OCI-LY1 (cell line): ENCODE data around the gene KIAA0319L.

ENCODE experiments used
- EZH2 ChIP-seq: fragments of 200-600 bp; sonication (generic), shearing (Covaris generic); IDR thresholded peaks from 2 replicates; pipeline ENCODE4 v1.8.0; 2017; ENCODE audit warnings: borderline replicate concordance, mixed run types, mild to moderate bottlenecking, antibody characterized with exemption, low read length, moderate library complexity, mixed read lengths
- TF ChIP-seq, protein P1 (sequence below): fragments of 200-600 bp; sonication (generic), shearing (Covaris generic); IDR thresholded peaks from 2 replicates; pipeline ENCODE4 v1.5.1; 2017; ENCODE audit warnings: mild to moderate bottlenecking, antibody characterized with exemption, low read length, moderate library complexity, mixed read lengths

DNA sequence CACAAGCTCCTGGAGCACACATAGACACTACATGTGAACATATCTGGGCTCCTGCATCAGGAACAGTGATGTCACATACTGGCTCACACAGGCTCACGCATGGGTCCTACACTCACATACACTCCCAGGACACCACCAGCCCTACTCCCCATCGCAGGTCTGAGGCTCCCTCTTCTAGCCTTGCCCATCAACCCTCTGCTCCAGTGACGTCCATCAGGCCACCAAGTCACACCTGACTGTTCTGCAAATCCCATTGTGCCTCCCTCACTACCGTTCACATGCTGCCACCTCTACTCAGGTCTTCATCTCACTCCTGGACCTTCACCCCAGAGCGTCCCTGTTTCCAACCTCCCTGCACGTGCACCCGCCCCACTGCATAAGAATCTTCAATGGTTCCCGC is 34.0 kb upstream of the KIAA0319L start:
- TF ChIP-seq, protein P1, sequence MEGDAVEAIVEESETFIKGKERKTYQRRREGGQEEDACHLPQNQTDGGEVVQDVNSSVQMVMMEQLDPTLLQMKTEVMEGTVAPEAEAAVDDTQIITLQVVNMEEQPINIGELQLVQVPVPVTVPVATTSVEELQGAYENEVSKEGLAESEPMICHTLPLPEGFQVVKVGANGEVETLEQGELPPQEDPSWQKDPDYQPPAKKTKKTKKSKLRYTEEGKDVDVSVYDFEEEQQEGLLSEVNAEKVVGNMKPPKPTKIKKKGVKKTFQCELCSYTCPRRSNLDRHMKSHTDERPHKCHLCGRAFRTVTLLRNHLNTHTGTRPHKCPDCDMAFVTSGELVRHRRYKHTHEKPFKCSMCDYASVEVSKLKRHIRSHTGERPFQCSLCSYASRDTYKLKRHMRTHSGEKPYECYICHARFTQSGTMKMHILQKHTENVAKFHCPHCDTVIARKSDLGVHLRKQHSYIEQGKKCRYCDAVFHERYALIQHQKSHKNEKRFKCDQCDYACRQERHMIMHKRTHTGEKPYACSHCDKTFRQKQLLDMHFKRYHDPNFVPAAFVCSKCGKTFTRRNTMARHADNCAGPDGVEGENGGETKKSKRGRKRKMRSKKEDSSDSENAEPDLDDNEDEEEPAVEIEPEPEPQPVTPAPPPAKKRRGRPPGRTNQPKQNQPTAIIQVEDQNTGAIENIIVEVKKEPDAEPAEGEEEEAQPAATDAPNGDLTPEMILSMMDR: no peak
- TF ChIP-seq EZH2: no peak
